PC-3 (cell line): ENCODE results near the gene DIP2A. TPM values are rescaled to one million over a fixed set of nuclear protein-coding genes. Genes with fewer than 3 reads are reported as not detected.

ENCODE experiments used
- ATAC-seq: fragments of 200-7000 bp; cut with Tn5 transposase; 2 replicates; pipeline ENCODE4 v1.9.1; 2020; ENCODE audit warnings: mild to moderate bottlenecking, moderate library complexity
- BruUV-seq: library from RNA; stranded (reverse); fragments of 400-500 nt; replicated peaks from 2 replicates; lab custom pipeline; 2021; lab: Mats Ljungman, UMichigan
- CTCF ChIA-PET: fragments of 300-600 bp; sonication (Branson Sonifier 250); formaldehyde crosslinking; loops from one replicate; lab custom pipeline; 2022; ENCODE audit warnings: antibody characterized with exemption; lab: Charles Lee
- POLR2A ChIA-PET: fragments of 300-600 bp; sonication (Branson Sonifier 250); formaldehyde crosslinking; loops from one replicate; lab custom pipeline; 2022; ENCODE audit warnings: antibody characterized with exemption; ENCODE audit not compliant: unreplicated experiment; lab: Charles Lee
- DNase-seq: peaks from one replicate; pipeline ENCODE4 v3.0.0-alpha.2; 2015
- H2AFZ ChIP-seq: fragments of 300-600 bp; sonication (generic); 2 replicates; pipeline ENCODE4 v1.6.0; 2016; ENCODE audit warnings: antibody characterized with exemption, low read length
- H3F3A ChIP-seq: fragments of 300-600 bp; sonication (generic); one replicate; pipeline ENCODE4 v1.6.0; 2017; ENCODE audit warnings: antibody characterized with exemption, low read length, control low read depth, mild to moderate bottlenecking; ENCODE audit not compliant: unreplicated experiment
- H3K27ac ChIP-seq: fragments of 300-600 bp; sonication (generic); 2 replicates; pipeline ENCODE4 v1.5.1; 2016; ENCODE audit warnings: mild to moderate bottlenecking, low read length
- H3K27me3 ChIP-seq: fragments of 300-600 bp; sonication (generic); 2 replicates; pipeline ENCODE4 v1.6.1; 2016; ENCODE audit warnings: low read length, mixed read lengths
- H3K36me3 ChIP-seq: fragments of 300-600 bp; sonication (generic); 2 replicates; pipeline ENCODE4 v1.6.1; 2016; ENCODE audit warnings: low read depth, mixed run types, low read length, mixed read lengths
- H3K4me1 ChIP-seq: fragments of 300-600 bp; sonication (generic); 2 replicates; pipeline ENCODE4 v1.5.1; 2016; ENCODE audit warnings: low read length; ENCODE audit not compliant: insufficient read depth
- H3K4me2 ChIP-seq: fragments of 300-600 bp; sonication (generic); 2 replicates; pipeline ENCODE4 v1.6.0; 2016; ENCODE audit warnings: low read length
- H3K4me3 ChIP-seq: fragments of 300-600 bp; sonication (generic); 2 replicates; pipeline ENCODE4 v1.5.1; 2016; ENCODE audit warnings: mild to moderate bottlenecking, low read length, mixed read lengths
- H3K79me2 ChIP-seq: fragments of 300-600 bp; sonication (generic); 2 replicates; pipeline ENCODE4 v1.6.1; 2017; ENCODE audit warnings: low read length, mixed read lengths
- H3K9ac ChIP-seq: fragments of 300-600 bp; sonication (generic); 2 replicates; pipeline ENCODE4 v1.6.0; 2016; ENCODE audit warnings: mild to moderate bottlenecking, low read length
- H3K9me2 ChIP-seq: fragments of 300-600 bp; sonication (generic); replicated peaks from 2 replicates; pipeline ENCODE4 v1.6.1; 2016; ENCODE audit warnings: mixed run types, low read length, mixed read lengths
- H3K9me3 ChIP-seq: fragments of 300-600 bp; sonication (generic); 2 replicates; pipeline ENCODE4 v1.6.1; 2016; ENCODE audit warnings: low read length, mixed read lengths
- H4K20me1 ChIP-seq: fragments of 300-600 bp; sonication (generic); 2 replicates; pipeline ENCODE4 v1.6.1; 2016; ENCODE audit warnings: low read length, mixed read lengths
- CTCF ChIP-seq: fragments of 300-600 bp; sonication (generic); conservative IDR thresholded peaks from 2 replicates; pipeline ENCODE4 v1.5.1; 2017; ENCODE audit warnings: antibody characterized with exemption, low read depth, mild to moderate bottlenecking, low read length
- EZH2 ChIP-seq: fragments of 300-600 bp; sonication (generic); IDR thresholded peaks from one replicate; pipeline ENCODE4 v1.6.1; 2017; ENCODE audit warnings: antibody characterized with exemption, mild to moderate bottlenecking, low read length; ENCODE audit not compliant: unreplicated experiment
- EZH2phosphoT487 ChIP-seq: fragments of 300-600 bp; sonication (generic); IDR thresholded peaks from 2 replicates; pipeline ENCODE4 v1.6.1; 2018; ENCODE audit warnings: mild to moderate bottlenecking, antibody characterized with exemption, low read length, borderline replicate concordance
- intact Hi-C: fragments of 100-400 bp; cut with micrococcal nuclease; formaldehyde crosslinking; loops from 2 replicates; pipeline ENCODE4 v1.9.0; 2023
- total RNA-seq: library from RNA; depleted of rRNA; stranded (reverse); fragments of >200 nt; gene quantifications from 2 replicates; pipeline ENCODE4 v1.2.3, GENCODE V29; 2014

The DIP2A gene
- total RNA-seq, 1 experiment from 2014 or later, result 23.7 TPM

- CTCF ChIA-PET, result no interaction called here
These were observed 157.4 kb downstream of the DIP2A start for GRCh38 chr21:46616050-46616449.

GRCh38 chr21:46616656-46617055 lies 158.0 kb downstream of the DIP2A start:
- no peak for DNase-seq
- H3K79me2 ChIP-seq, result no peaks in the 10 kb centered on the region
- no peak overlapping the region for H3K9ac ChIP-seq
- BruUV-seq, result no TSS peak
- ChIA-PET CTCF (no interaction called here), POLR2A (no interaction called here)
- no peaks in the 10 kb centered on the region for H3K9me3 ChIP-seq
- no peak overlapping the region for H3K4me2 ChIP-seq
- H3K27ac ChIP-seq, result no peak overlapping the region
- TF ChIP-seq EZH2phosphoT487 (no peak), EZH2 (no peak), CTCF (no peak)
- H3K27me3 ChIP-seq, result no peaks in the 10 kb centered on the region; the same call in 1 of the 2 replicates
- intact Hi-C loops, result no loop called here
- H3K9me2 ChIP-seq, result no peaks in the 10 kb centered on the region
- H2AFZ ChIP-seq, result no peak overlapping the region
- no peaks in the 10 kb centered on the region for H3K4me1 ChIP-seq
- no peaks in the 10 kb centered on the region for H4K20me1 ChIP-seq
- H3K36me3 ChIP-seq, result no peaks in the 10 kb centered on the region
- H3K4me3 ChIP-seq, result no peak overlapping the region
- H3F3A ChIP-seq, result no peaks in the 10 kb centered on the region
- no peak for ATAC-seq

More at GRCh38 chr21:46616050-46616449, 157.4 kb downstream of the DIP2A start:
- no peak overlapping the region for H3K4me2 ChIP-seq
- no TSS peak for BruUV-seq
- no peak for TF ChIP-seq CTCF
- POLR2A ChIA-PET, result no interaction called here
- no peaks in the 10 kb centered on the region for H3K4me1 ChIP-seq
- ATAC-seq, result no peak
- no peak overlapping the region for H2AFZ ChIP-seq
- H3K27ac ChIP-seq, result no peak overlapping the region
- H3F3A ChIP-seq, result no peaks in the 10 kb centered on the region
- H3K9me3 ChIP-seq, result no peaks in the 10 kb centered on the region
- no peaks in the 10 kb centered on the region; the same call in 1 of the 2 replicates for H3K27me3 ChIP-seq
- H3K79me2 ChIP-seq, result no peaks in the 10 kb centered on the region
- H3K36me3 ChIP-seq, result no peaks in the 10 kb centered on the region
- H3K4me3 ChIP-seq, result no peak overlapping the region
- intact Hi-C loops, result no loop called here
- no peak for DNase-seq
- H3K9me2 ChIP-seq, result no peaks in the 10 kb centered on the region
- no peaks in the 10 kb centered on the region for H4K20me1 ChIP-seq
- no peak overlapping the region for H3K9ac ChIP-seq

GRCh38 chr21:46617267-46618051 lies 158.8 kb downstream of the DIP2A start:
- intact Hi-C loops, result no loop called here
- Histone ChIP-seq H3K4me3 (no peak overlapping the region), H3K27ac (no peak overlapping the region), H3K9ac (no peak overlapping the region), H4K20me1 (no peaks in the 10 kb centered on the region), H3K4me2 (no peak overlapping the region), H3K36me3 (no peaks in the 10 kb centered on the region), H3K27me3 (no peaks in the 10 kb centered on the region; the same call in 1 of the 2 replicates), H3K9me2 (no peaks in the 10 kb centered on the region), H3K4me1 (no peaks in the 10 kb centered on the region), H3F3A (no peaks in the 10 kb centered on the region), H3K79me2 (no peaks in the 10 kb centered on the region), H2AFZ (no peak overlapping the region), H3K9me3 (no peaks in the 10 kb centered on the region)
- ATAC-seq, result no peak
- CTCF ChIA-PET, result no interaction called here
- no TSS peak for BruUV-seq
- POLR2A ChIA-PET, result no interaction called here
- TF ChIP-seq EZH2 (no peak), CTCF (no peak), EZH2phosphoT487 (no peak)
- DNase-seq, result peak; percentile 4
